Stimulated activated CD4-positive, alpha-beta T cell treated with anti-CD3 and anti-CD28 coated beads, Interleukin-15, amount 100 ng/mL, for 48 hours (primary cell): ENCODE data around the gene MPDZ.

Experiments
- DNase-seq, 2 donors: peaks; one replicate each; pipeline ENCODE4 v3.0.0-alpha.2; 2020; ENCODE audit warnings: low read depth in 2 of 2

The MPDZ gene

GRCh38 chr9:13279284-13280141 lies at the start of gene MPDZ:
Gene MPDZ, minus strand, starts transcription at chr9:13279692. Its CDS starts 29,377 bp downstream, at chr9:13250315.
- no peak for DNase-seq

- no peak for DNase-seq
Observed at GRCh38 chr9:13324988-13325387, 45.5 kb upstream of the MPDZ start.

GRCh38 chr9:13322828-13323550 lies 43.5 kb upstream of the MPDZ start:
- no peak for DNase-seq

- no peak for DNase-seq
Observed at GRCh38 chr9:13318027-13318426, 38.5 kb upstream of the MPDZ start.

GRCh38 chr9:13296972-13297371 lies 17.5 kb upstream of the MPDZ start:
- DNase-seq = no peak

- no peak for DNase-seq
Observed at GRCh38 chr9:13295556-13295955, 16.1 kb upstream of the MPDZ start.

- no peak for DNase-seq
Observed at GRCh38 chr9:13292782-13293181, 13.3 kb upstream of the MPDZ start.

- DNase-seq = no peak
Observed at GRCh38 chr9:13292158-13292557, 12.7 kb upstream of the MPDZ start.

- no peak for DNase-seq
Observed at GRCh38 chr9:13291718-13292117, 12.2 kb upstream of the MPDZ start.

- DNase-seq = no peak
Observed at GRCh38 chr9:13284011-13284410, 4.5 kb upstream of the MPDZ start.

- DNase-seq = no peak
Observed at GRCh38 chr9:13282998-13283397, 3.5 kb upstream of the MPDZ start.

- no peak for DNase-seq
Observed at GRCh38 chr9:13281356-13282016, 2.0 kb upstream of the MPDZ start.

- no peak for DNase-seq
Observed at GRCh38 chr9:13278368-13279246, 885 bp downstream of the MPDZ start.

- DNase-seq = no peak
Observed at GRCh38 chr9:13278023-13278367, 1.5 kb downstream of the MPDZ start.

- no peak for DNase-seq
Observed at GRCh38 chr9:13274886-13275641, 4.4 kb downstream of the MPDZ start.

GRCh38 chr9:13270734-13271133 lies 8.8 kb downstream of the MPDZ start:
- DNase-seq = no peak

GRCh38 chr9:13269589-13270452 lies 9.7 kb downstream of the MPDZ start:
- DNase-seq = no peak

GRCh38 chr9:13268469-13268868 lies 11.0 kb downstream of the MPDZ start:
- no peak for DNase-seq

- DNase-seq = no peak
Observed at GRCh38 chr9:13267743-13268142, 11.7 kb downstream of the MPDZ start.

GRCh38 chr9:13266167-13266566 lies 13.3 kb downstream of the MPDZ start:
- no peak for DNase-seq
